ENCODE data around the gene KAZN. TPM values are rescaled to one million over a fixed set of nuclear protein-coding genes. Genes with fewer than 3 reads are reported as not detected.

The KAZN gene
- total and polyA plus RNA-seq, 2 of the 8 experiments (the other 6 are each of a cell fraction or from before 2014, with no cell fraction given) = 3.7 to 11.8 TPM

- no peaks in the 10 kb centered on the region for H4K20me1 ChIP-seq (replicated peaks in 1 of 2; ENCODE audit: control insufficient read depth in 1 of 2, insufficient read depth in 2 of 2, low read length in 2 of 2)
- no peak for TF ChIP-seq CBX8 (IDR thresholded peaks at IDR 0.05; ENCODE audit: borderline replicate concordance, low read depth, low read length)
- TF ChIP-seq CREB1 (IDR thresholded peaks at IDR 0.05) = no peak
- TF ChIP-seq FOSL1 (IDR thresholded peaks at IDR 0.05; ENCODE audit: insufficient read depth, low read depth, low read length) = no peak
- TF ChIP-seq ZNF274 (IDR thresholded peaks at IDR 0.05; ENCODE audit: borderline replicate concordance, extremely low read depth, low read length) = no peak
- TF ChIP-seq SP4 (IDR thresholded peaks at IDR 0.05; ENCODE audit: low read length) = no peak
- TF ChIP-seq JUND (IDR thresholded peaks at IDR 0.05; ENCODE audit: low read length) = no peak
- no peak for TF ChIP-seq PHF8 (conservative IDR thresholded peaks at IDR 0.05; ENCODE audit: low read depth, low read length)
- no peak for TF ChIP-seq RAD21 (IDR thresholded peaks at IDR 0.05 in 1 of 2, conservative IDR thresholded peaks at IDR 0.05 in 1 of 2; ENCODE audit: low read depth in 2 of 2, low read length in 2 of 2)
- no peak for TF ChIP-seq CTBP2 (IDR thresholded peaks at IDR 0.05; ENCODE audit: borderline replicate concordance, insufficient read depth, insufficient read length, low read length)
- TF ChIP-seq HDAC2 (IDR thresholded peaks at IDR 0.05; ENCODE audit: borderline replicate concordance in 1 of 2, low read depth in 2 of 2, low read length in 2 of 2) = no peak
- TF ChIP-seq E2F6 (IDR thresholded peaks at IDR 0.05) = no peak
- TF ChIP-seq POLR2AphosphoS5 (IDR thresholded peaks at IDR 0.05; ENCODE audit: low read depth, low read length) = no peak
- no peak for TF ChIP-seq TAF7 (optimal IDR thresholded peaks at IDR 0.05; ENCODE audit: borderline replicate concordance, low read depth, low read length)
Measured at GRCh38 chr1:14878124-14878523, 279.6 kb downstream of the KAZN start.

More at GRCh38 chr1:14878124-14878523, 279.6 kb downstream of the KAZN start:
- H2BK15ac ChIP-seq (ENCODE audit: low read length) = no peak overlapping the region
- H2AFZ ChIP-seq (ENCODE audit: low read length) = no peak overlapping the region
- H3K18ac ChIP-seq (ENCODE audit: extremely low read depth, low read length) = no peak overlapping the region
- no peaks in the 10 kb centered on the region for H3K79me2 ChIP-seq (ENCODE audit: control insufficient read depth in 1 of 2, insufficient read depth in 2 of 2, low read length in 2 of 2)
- DNase-seq (ENCODE audit: low read depth in 1 of 2, low spot score in 2 of 2) = no peak
- no peaks in the 10 kb centered on the region for H3K36me3 ChIP-seq (ENCODE audit: control insufficient read depth in 2 of 4, insufficient read depth in 4 of 4, low read length in 3 of 4)
- H3K27me3 ChIP-seq (replicated peaks in 1 of 4; ENCODE audit: control insufficient read depth in 3 of 4, extremely low read depth in 1 of 4, insufficient read depth in 3 of 4, low read length in 3 of 4) = no peaks in the 10 kb centered on the region
- H2BK12ac ChIP-seq (ENCODE audit: low read depth, low read length) = no peak overlapping the region
- no peak overlapping the region for H3K4ac ChIP-seq (replicated peaks; ENCODE audit: insufficient read length, low read depth, low read length)
- no peak overlapping the region for H3K4me2 ChIP-seq (ENCODE audit: insufficient read depth in 1 of 2, low read depth in 2 of 2, low read length in 2 of 2)
- H3K14ac ChIP-seq (ENCODE audit: insufficient read length) = no peak overlapping the region
- no peak overlapping the region for H2BK20ac ChIP-seq (ENCODE audit: low read length)
- H4K8ac ChIP-seq (ENCODE audit: extremely low read depth, insufficient read depth, low read length) = no peak overlapping the region
- H3K4me1 ChIP-seq (replicated peaks in 1 of 4; ENCODE audit: control insufficient read depth in 3 of 4, insufficient read depth in 4 of 4, low read length in 3 of 4) = peaks cover 0 to 11% (median 7%) of the 10 kb centered on the region in 4 experiments; a peak in 6 of 7 replicates
- H2BK5ac ChIP-seq (ENCODE audit: low read depth, low read length) = no peak overlapping the region
- no peaks in the 10 kb centered on the region for H3K9me3 ChIP-seq (ENCODE audit: insufficient read depth in 2 of 2, low read depth in 1 of 2, low read length in 1 of 2)
- POLR2A ChIA-PET (ENCODE audit: partially characterized antibody) = no interaction called here
- H3K27ac ChIP-seq (ENCODE audit: low read depth, low read length) = no peak overlapping the region
- H3K4me3 ChIP-seq (ENCODE audit: extremely low read depth in 1 of 4, insufficient read depth in 2 of 4, low read depth in 3 of 4, low read length in 4 of 4) = no peak overlapping the region
- no peak overlapping the region for H4K5ac ChIP-seq (ENCODE audit: insufficient read length, low read depth, low read length)
- no peak overlapping the region for H4K91ac ChIP-seq (replicated peaks; ENCODE audit: insufficient read length, low read length)
- no peak for FAIRE-seq
- no peak overlapping the region for H3K23ac ChIP-seq (ENCODE audit: insufficient read length)
- H3K79me1 ChIP-seq (ENCODE audit: low read depth, low read length) = no peaks in the 10 kb centered on the region
- H3K56ac ChIP-seq (replicated peaks; ENCODE audit: insufficient read length, low read depth, low read length) = no peak overlapping the region
- H3K23me2 ChIP-seq (ENCODE audit: low read depth, low read length) = 0 out of 2 replicates have a peak, but pooled peaks cover 3% of the 10 kb centered on the region
- H3K9ac ChIP-seq (replicated peaks in 1 of 4; ENCODE audit: extremely low read depth in 1 of 4, low read depth in 3 of 4, low read length in 3 of 4) = no peak overlapping the region
- CTCF ChIA-PET (ENCODE audit: partially characterized antibody) = no interaction called here
- H2BK120ac ChIP-seq (replicated peaks; ENCODE audit: low read depth, low read length) = no peak overlapping the region
- H2AK5ac ChIP-seq (ENCODE audit: low read depth, low read length) = no peak overlapping the region
